Subcutaneous preadipocyte (primary cell): ENCODE measurements around the gene MYO5A. TPM values are rescaled to one million over a fixed set of nuclear protein-coding genes. Genes with fewer than 3 reads are reported as not detected.

Experiments
- small RNA-seq: library from RNA; depleted of rRNA; stranded (forward); fragments of <200 nt; gene quantifications from one replicate; pipeline ENCODE3, GENCODE V24; 2012
- total RNA-seq: library from RNA; depleted of rRNA; stranded (reverse); fragments of >200 nt; gene quantifications from 2 replicates; pipeline ENCODE4 v1.2.3, GENCODE V29; 2012

The MYO5A gene
- 44.5 and 82.5 TPM in 2 replicates for total RNA-seq

DNA sequence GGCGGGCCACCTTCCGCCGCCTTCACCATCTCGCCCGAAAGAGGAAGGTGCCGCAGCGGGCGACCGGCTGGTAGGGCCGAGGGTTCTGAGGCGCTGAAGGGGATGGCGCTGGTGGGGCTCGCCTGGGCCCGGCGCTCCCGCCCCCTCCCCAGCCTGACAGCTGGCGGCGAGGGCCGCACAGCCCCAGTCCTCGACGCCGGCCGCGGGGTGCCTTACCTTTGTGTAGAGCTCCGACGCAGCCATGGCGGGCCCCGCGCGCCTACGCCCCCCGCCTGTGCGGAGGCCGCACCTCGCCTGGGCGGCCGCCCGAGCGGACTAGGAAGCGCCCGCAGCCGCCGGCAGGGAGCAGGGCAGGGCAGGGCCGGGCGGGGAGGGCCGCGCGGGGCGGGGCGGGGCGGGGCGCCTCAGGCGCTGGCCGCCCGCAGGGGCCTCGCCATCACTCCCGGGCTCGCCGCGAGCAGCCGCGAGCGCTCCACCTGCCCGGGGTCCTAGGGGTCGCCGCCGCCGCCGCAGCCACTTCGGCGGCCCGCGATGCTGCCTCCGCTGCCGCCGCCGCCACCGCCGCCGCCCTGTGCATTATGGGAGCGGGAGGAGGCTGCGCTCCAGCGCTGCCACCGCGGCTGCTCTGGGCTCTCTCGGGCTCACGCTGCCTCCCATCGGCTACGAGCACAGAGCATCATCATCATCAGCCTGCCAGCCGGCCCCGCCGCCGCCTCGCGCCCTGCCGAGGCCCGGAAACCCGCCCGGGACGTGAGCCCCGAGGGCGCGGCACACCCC lies at the start of gene MYO5A:
MYO5A (minus strand) TSS at position 317 of the 777 bp plus-strand sequence; CDS start at position 243, 74 bp downstream.

GRCh38 chr15:52568601-52569585 lies 40.2 kb upstream of the MYO5A start, which contains the start of gene ARPP19:
Gene ARPP19 (minus strand): TSS chr15:52569030. CDS start chr15:52568892, 138 bp downstream.

DNA sequence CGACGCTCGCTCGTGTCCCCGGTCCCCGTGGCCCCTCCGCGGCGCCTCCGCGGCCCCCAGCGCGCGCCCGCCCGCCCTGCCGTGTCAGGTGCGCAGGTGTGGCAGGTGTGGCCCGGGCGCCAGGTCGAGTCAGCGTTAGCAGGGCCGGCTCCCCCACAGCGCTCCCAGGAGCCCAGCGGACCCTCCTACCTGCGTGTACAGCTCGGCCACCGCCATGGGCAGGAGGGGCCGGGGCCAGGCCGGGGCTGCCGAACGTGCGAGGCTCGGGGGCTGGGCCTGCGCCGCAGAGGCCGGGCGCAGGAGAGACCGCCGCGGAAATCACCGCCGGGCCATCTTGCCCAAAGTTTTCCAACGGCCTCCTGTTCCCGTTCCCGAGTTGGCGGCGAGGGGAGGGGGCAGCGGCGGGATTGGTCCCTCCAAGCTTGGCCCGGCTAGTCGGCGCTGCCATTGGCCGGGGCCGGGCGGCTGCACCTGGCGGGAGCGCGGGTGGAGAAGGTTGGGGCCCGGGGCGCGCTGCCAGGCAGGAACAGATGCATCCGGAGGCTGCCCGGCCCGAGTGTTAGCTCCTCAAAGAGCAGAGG lies 233.2 kb downstream of the MYO5A start, which contains the start of gene MYO5C:
MYO5C (minus strand) TSS at position 384 of the 581 bp plus-strand sequence; CDS start at position 216, 168 bp downstream.

Small RNAs within 50 kb of the gene (small RNA-seq; reads per million reads assigned to genes)
- not detected for gene MIR1266

Other genes starting within 250 kb of the MYO5A start
- gene MYO5C, start 233.1 kb downstream of the MYO5A start, total RNA-seq = 0.20 and 0.73 TPM in 2 replicates
- 76.8 and 109 TPM in 2 replicates for gene ARPP19, start 40.1 kb upstream of the MYO5A start, total RNA-seq
- gene ATOSA, start 150.5 kb upstream of the MYO5A start, total RNA-seq = 14.1 and 22.4 TPM in 2 replicates